ENCODE measurements around the gene SFXN5.

The SFXN5 gene

DNA sequence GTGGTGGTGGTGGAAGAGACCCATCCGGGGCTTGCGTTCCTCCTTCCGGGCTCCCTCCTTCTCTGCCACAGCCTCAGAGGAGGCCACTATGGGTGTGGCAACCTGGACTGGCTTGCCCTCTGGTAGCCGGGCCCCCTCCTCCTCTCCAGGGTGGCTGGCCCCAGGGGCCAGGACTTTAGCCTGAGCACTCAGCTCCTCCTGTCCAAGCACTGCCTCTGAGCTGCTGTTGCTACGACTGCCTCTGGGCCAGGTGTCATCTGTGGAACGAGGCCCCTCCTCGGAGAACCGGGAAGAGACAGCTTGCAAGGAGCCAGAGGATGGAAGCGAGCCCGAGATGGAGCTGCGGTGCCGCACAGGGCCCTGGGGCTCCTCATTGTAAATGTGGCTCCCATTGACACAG, 16.7 kb upstream of the SFXN5 start:
- CTCF ChIA-PET, result interaction anchor here (0.9 to 16.7 kb wide), 11 partner anchors 7 to 195 kb away, joined by 3 to 502 read pairs (median 46); partner anchors contain the start of genes SFXN5 and SMYD5
- POLR2A ChIA-PET, result interaction anchor here (1.7 to 2.2 kb wide), 2 partner anchors 19 to 25 kb away, joined by 5 to 12 read pairs; partner anchors contain the start of gene RAB11FIP5
- no peak overlapping the region for H3K4me3 ChIP-seq (ENCODE audit: low read depth, low read length)
- TF ChIP-seq, protein P1, sequence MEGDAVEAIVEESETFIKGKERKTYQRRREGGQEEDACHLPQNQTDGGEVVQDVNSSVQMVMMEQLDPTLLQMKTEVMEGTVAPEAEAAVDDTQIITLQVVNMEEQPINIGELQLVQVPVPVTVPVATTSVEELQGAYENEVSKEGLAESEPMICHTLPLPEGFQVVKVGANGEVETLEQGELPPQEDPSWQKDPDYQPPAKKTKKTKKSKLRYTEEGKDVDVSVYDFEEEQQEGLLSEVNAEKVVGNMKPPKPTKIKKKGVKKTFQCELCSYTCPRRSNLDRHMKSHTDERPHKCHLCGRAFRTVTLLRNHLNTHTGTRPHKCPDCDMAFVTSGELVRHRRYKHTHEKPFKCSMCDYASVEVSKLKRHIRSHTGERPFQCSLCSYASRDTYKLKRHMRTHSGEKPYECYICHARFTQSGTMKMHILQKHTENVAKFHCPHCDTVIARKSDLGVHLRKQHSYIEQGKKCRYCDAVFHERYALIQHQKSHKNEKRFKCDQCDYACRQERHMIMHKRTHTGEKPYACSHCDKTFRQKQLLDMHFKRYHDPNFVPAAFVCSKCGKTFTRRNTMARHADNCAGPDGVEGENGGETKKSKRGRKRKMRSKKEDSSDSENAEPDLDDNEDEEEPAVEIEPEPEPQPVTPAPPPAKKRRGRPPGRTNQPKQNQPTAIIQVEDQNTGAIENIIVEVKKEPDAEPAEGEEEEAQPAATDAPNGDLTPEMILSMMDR (IDR thresholded peaks at IDR 0.05; ENCODE audit: insufficient read depth, low read length, missing control alignments), result no peak
- DNase-seq (ENCODE audit: low read depth, low spot score), result no peak

DNA sequence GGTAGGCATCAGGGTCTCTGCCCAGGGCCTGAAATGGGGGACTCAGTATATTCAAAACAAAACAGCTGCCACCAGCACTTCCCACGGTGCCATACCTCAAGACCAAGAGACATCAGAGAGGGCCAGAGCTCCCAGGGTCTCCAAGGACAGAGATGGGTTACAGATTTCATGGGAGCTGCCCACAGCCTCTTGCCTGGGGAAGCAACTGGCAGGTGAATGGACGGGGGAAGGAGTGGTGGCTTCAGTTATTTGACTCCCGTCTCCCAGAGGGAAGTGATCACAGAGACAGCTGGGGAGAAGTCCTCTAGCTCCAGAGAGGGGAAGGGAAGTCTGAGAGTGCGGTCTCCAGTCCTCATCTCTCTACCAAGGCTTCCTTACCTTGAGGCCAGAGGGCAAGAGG, 15.8 kb upstream of the SFXN5 start:
- TF ChIP-seq, protein P1 (IDR thresholded peaks at IDR 0.05; ENCODE audit: insufficient read depth, low read length, missing control alignments), result no peak
- no peak overlapping the region for H3K4me3 ChIP-seq (ENCODE audit: low read depth, low read length)
- ChIA-PET POLR2A (interaction anchor here (1.1 kb wide), 1 partner anchor 16 kb away, joined by 3 read pairs; the partner anchor contains the start of gene SFXN5), CTCF (interaction anchor here (0.9 to 16.7 kb wide), 13 partner anchors 8 to 194 kb away, joined by 3 to 502 read pairs (median 41); partner anchors contain the start of genes SFXN5 and SMYD5)
- DNase-seq (ENCODE audit: low read depth, low spot score), result no peak

DNA sequence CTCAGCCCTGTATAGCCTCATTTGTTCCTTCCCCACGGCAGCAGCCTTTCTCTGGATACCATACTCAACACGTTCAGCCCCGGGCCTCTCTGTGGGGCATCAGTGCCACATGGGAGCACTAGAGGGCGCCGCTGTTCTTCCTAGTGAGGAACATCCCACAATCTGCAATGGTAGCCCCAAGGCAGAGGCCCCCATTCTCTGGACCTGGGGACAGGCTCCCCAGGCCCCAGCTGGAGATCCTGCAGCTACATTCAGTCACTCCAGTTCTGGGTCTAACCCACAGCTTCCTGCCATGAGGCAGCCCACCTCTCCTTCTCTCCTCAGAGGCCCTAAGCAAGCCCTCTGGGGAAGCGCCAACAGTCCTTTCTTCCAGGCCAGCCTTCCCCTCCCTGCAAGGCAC, 14.2 kb upstream of the SFXN5 start:
- ChIA-PET CTCF (interaction anchor here (0.7 to 16.7 kb wide), 39 partner anchors 9 to 193 kb away, joined by 3 to 502 read pairs (median 5); partner anchors contain the start of genes SFXN5 and SMYD5), POLR2A (no interaction called here)
- H3K4me3 ChIP-seq (ENCODE audit: low read depth, low read length), result no peak overlapping the region; the same call in 1 of the 2 replicates
- DNase-seq (ENCODE audit: low read depth, low spot score), result no peak
- TF ChIP-seq, protein P1 (IDR thresholded peaks at IDR 0.05; ENCODE audit: insufficient read depth, low read length, missing control alignments), result peak; percentile 96

DNA sequence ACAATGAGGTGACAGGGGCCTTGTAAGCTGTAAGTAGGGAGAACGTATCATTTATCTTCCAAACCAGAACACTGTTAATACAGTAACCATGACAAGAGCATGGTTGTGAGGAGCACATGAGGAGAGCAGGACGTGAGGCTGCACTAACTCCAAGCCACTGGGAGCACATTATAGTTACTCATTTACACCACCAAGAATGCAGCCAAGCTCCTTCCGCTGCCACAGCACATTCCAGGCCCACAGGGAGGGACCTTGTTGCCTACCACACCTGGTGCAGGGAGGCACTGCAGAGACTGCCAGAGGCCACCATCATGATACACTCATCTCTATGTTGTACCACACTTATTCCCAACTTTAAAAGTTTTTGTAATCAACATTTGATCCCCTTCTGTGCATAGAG, 13.5 kb upstream of the SFXN5 start:
- POLR2A ChIA-PET, result no interaction called here

DNA sequence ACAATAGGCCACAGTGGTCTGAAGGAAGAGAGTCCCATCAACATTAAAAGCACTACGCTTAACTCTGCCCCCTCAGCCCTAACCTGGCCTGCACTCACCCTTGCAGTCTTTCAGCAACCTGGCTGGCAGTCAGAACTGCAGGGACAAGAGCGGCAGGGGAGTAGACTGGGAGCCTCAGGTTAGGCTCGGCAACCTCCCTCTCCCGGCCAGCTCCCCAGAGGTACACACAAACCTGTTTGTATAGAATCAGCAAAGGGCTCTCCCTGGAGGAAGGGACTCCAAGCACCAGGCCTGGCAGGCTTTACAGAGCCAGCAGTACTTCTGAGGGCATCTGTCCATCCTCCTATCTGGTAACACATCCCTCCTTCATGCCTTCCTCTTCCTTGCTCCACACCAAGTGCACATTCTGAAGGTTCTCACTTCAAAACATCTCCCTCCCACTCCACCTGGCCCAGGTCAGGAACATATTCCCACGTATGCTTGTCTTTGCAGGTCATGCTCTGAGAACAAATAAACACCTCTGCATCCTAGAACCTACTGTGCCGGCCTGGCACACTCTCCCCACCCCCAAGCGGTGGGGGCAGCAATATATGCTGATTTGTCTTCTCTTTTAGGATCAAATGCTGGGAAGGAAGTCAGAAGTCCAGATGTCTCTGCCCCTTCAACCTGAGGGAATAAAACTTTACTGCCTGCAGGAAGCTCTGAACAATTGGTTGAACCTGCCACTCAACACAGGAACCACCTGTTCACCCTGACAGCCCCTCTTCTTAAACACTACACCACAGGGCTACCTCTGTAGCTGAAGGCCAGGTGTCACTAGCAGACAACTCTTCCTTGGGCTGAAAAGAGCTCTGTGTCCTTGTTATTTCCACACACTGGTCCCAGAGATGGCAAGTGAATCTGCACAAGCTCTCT, 12.6 kb upstream of the SFXN5 start:
- ChIA-PET CTCF (interaction anchor here (0.8 to 16.7 kb wide), 27 partner anchors 10 to 197 kb away, joined by 3 to 502 read pairs (median 5); partner anchors contain the start of genes SFXN5 and SPR), POLR2A (no interaction called here)
- TF ChIP-seq, protein P1 (IDR thresholded peaks at IDR 0.05; ENCODE audit: insufficient read depth, low read length, missing control alignments), result no peak
- H3K4me3 ChIP-seq (ENCODE audit: low read depth, low read length), result no peak overlapping the region
- no peak for DNase-seq (ENCODE audit: low read depth, low spot score)

More for the DNA sequence above, 13.5 kb upstream of the SFXN5 start:
- no peak for DNase-seq (ENCODE audit: low read depth, low spot score)
- CTCF ChIA-PET, result interaction anchor here (0.8 to 16.7 kb wide), 37 partner anchors 10 to 197 kb away, joined by 3 to 502 read pairs (median 5); partner anchors contain the start of genes SFXN5, SMYD5 and SPR
- no peak overlapping the region for H3K4me3 ChIP-seq (ENCODE audit: low read depth, low read length)
- TF ChIP-seq, protein P1 (IDR thresholded peaks at IDR 0.05; ENCODE audit: insufficient read depth, low read length, missing control alignments), result no peak

All from AG04449 (cell line).